Gastrocnemius medialis (tissue), 4 donors: ENCODE measurements around the gene DPYSL5. TPM values are rescaled to one million over a fixed set of nuclear protein-coding genes. Genes with fewer than 3 reads are reported as not detected.

Source experiments
- ATAC-seq, 2 donors: fragments of 150-250 bp; one replicate each; pipeline ENCODE4 v1.9.1; 2016
- DNase-seq, 2 donors: peaks; one replicate each; pipeline ENCODE4 v3.0.0-alpha.2; 2019
- H3K27ac ChIP-seq, 4 donors: fragments of 200-600 bp; sonication (generic); 1 replicate in 1 of 4; 2 replicates in 3 of 4; pipeline ENCODE4 v1.5.1; 2016 to 2018; ENCODE audit warnings: mild to moderate bottlenecking in 2 of 4, moderate library complexity in 1 of 4
- H3K27me3 ChIP-seq, 3 donors: fragments of 200-600 bp; sonication (generic) in 2 of 3; 1 replicate in 1 of 3; 2 replicates in 2 of 3; pipeline versions ENCODE4 v1.5.1 to v1.6.0; 2016 to 2019; ENCODE audit warnings: mild to moderate bottlenecking in 1 of 3, moderate library complexity in 1 of 3
- H3K36me3 ChIP-seq, 2 donors: fragments of 200-600 bp; sonication (generic) in 1 of 2; one replicate each; pipeline ENCODE4 v1.5.1; 2017 to 2018
- H3K4me1 ChIP-seq, 2 donors: fragments of 200-600 bp; sonication (generic) in 1 of 2; one replicate each; pipeline ENCODE4 v1.5.1; 2016 to 2017; ENCODE audit warnings: mild to moderate bottlenecking in 2 of 2
- H3K4me3 ChIP-seq, 4 donors: fragments of 200-600 bp; sonication (generic) in 3 of 4; 1 replicate in 1 of 4; 2 replicates in 3 of 4; pipeline ENCODE4 v1.5.1; 2016 to 2019; ENCODE audit warnings: mild to moderate bottlenecking in 2 of 4
- H3K9me3 ChIP-seq, 3 donors: fragments of 200-600 bp; sonication (generic) in 2 of 3; 1 replicate in 1 of 3; 2 replicates in 2 of 3; pipeline ENCODE4 v1.5.1; 2016 to 2019
- CTCF ChIP-seq, 5 experiments: fragments of 450-650 bp in 3 of 5; fragments of 200-600 bp in 2 of 5; sonication (generic) in 2 of 5; IDR thresholded peaks in 4 of 5; conservative IDR thresholded peaks in 1 of 5; 1 replicate in 4 of 5; 2 replicates in 1 of 5; pipeline ENCODE4 v1.5.1; 2016 to 2019; ENCODE audit warnings: antibody characterized with exemption in 5 of 5, mild to moderate bottlenecking in 3 of 5, moderate library complexity in 3 of 5
- POLR2A ChIP-seq, 2 donors: fragments of 450-650 bp; IDR thresholded peaks; one replicate each; pipeline ENCODE4 v1.6.1; 2017; ENCODE audit warnings: antibody characterized with exemption in 2 of 2, mild to moderate bottlenecking in 2 of 2, moderate library complexity in 2 of 2
- in situ Hi-C, 4 donors: fragments of 200-750 bp; cut with MboI; loops; one replicate each; pipeline versions ENCODE4 v1.15.0 to v1.8.0; 2017; ENCODE audit warnings: low sequenced_read_pairs in 4 of 4
- intact Hi-C: fragments of 100-400 bp; cut with DNase I; formaldehyde crosslinking; loops from one replicate; pipeline ENCODE4 v1.15.1; 2023; ENCODE audit warnings: low total_unique reads
- total RNA-seq, 4 donors: library from RNA; depleted of rRNA; stranded (reverse); fragments of >200 nt; gene quantifications; one replicate each; pipeline versions ENCODE4 v1.1.0 to v1.2.3, GENCODE V29; 2016

The DPYSL5 gene
- total RNA-seq, 4 donors from 2014 or later = not detected

GRCh38 chr2:26820932-26821331 lies 27.0 kb upstream of the DPYSL5 start:
- peaks cover 0 to 2% (median 0%) of the 10 kb centered on the region in 3 donors for H3K27me3 ChIP-seq
- no peaks in the 10 kb centered on the region for H3K9me3 ChIP-seq
- ATAC-seq = no peak
- intact Hi-C loops (no loop called here), in situ Hi-C loops (no loop called here)
- no peaks in the 10 kb centered on the region for H3K4me1 ChIP-seq
- no peaks in the 10 kb centered on the region for H3K36me3 ChIP-seq
- DNase-seq = no peak
- no peak overlapping the region for H3K4me3 ChIP-seq
- no peak overlapping the region for H3K27ac ChIP-seq
- no peak for TF ChIP-seq CTCF (IDR thresholded peaks at IDR 0.05 in 4 of 5, conservative IDR thresholded peaks at IDR 0.05 in 1 of 5)
- no peak for TF ChIP-seq POLR2A (IDR thresholded peaks at IDR 0.05)

GRCh38 chr2:26822877-26823276 lies 25.1 kb upstream of the DPYSL5 start:
- intact Hi-C loops (no loop called here), in situ Hi-C loops (no loop called here)
- ATAC-seq (no peak), DNase-seq (no peak)
- Histone ChIP-seq H3K27ac (no peak overlapping the region), H3K36me3 (no peaks in the 10 kb centered on the region), H3K4me3 (no peak overlapping the region), H3K4me1 (no peaks in the 10 kb centered on the region), H3K9me3 (no peaks in the 10 kb centered on the region), H3K27me3 (peaks cover 0 to 2% (median 0%) of the 10 kb centered on the region in 3 donors)
- TF ChIP-seq CTCF (IDR thresholded peaks at IDR 0.05 in 4 of 5, conservative IDR thresholded peaks at IDR 0.05 in 1 of 5) (no peak), POLR2A (IDR thresholded peaks at IDR 0.05) (no peak)

GRCh38 chr2:26838121-26838906 lies 9.6 kb upstream of the DPYSL5 start:
- DNase-seq (no peak), ATAC-seq (no peak)
- TF ChIP-seq CTCF (IDR thresholded peaks at IDR 0.05 in 4 of 5, conservative IDR thresholded peaks at IDR 0.05 in 1 of 5) (no peak), POLR2A (IDR thresholded peaks at IDR 0.05) (no peak)
- intact Hi-C loops = no loop called here
- H3K4me3 ChIP-seq = no peak overlapping the region
- peaks cover 9 to 30% (median 13%) of the 10 kb centered on the region in 3 donors for H3K27me3 ChIP-seq
- in situ Hi-C loops = loop anchor here in 1 of 4 donors (25.0 kb wide), 1 partner anchor 99 kb away; no protein-coding TSS in a partner anchor
- no peaks in the 10 kb centered on the region for H3K36me3 ChIP-seq
- H3K27ac ChIP-seq = no peak overlapping the region
- H3K9me3 ChIP-seq = no peaks in the 10 kb centered on the region
- no peaks in the 10 kb centered on the region for H3K4me1 ChIP-seq

GRCh38 chr2:26840937-26841610 lies 6.9 kb upstream of the DPYSL5 start:
- H3K36me3 ChIP-seq = no peaks in the 10 kb centered on the region
- in situ Hi-C loops (loop anchor here (5.0 to 25.0 kb wide), 3 partner anchors 81 to 101 kb away; no protein-coding TSS in a partner anchor), intact Hi-C loops (no loop called here)
- no peaks in the 10 kb centered on the region for H3K4me1 ChIP-seq
- H3K27ac ChIP-seq = no peak overlapping the region
- ATAC-seq (no peak), DNase-seq (no peak)
- no peaks in the 10 kb centered on the region for H3K9me3 ChIP-seq
- no peak overlapping the region for H3K4me3 ChIP-seq
- TF ChIP-seq POLR2A (IDR thresholded peaks at IDR 0.05) (no peak), CTCF (IDR thresholded peaks at IDR 0.05 in 4 of 5, conservative IDR thresholded peaks at IDR 0.05 in 1 of 5) (no peak)
- peaks cover 13 to 39% (median 29%) of the 10 kb centered on the region in 3 donors for H3K27me3 ChIP-seq
